HG03066 (cell line): Measurements from ENCODE around the gene IL17B.

Experiments
- ATAC-seq: cut with Tn5 transposase; IDR thresholded peaks from one replicate; pipeline ENCODE4 v1.9.1; 2021; ENCODE audit warnings: low read depth; ENCODE audit not compliant: unreplicated experiment

IL17B gene

GRCh38 chr5:149415066-149415967, 36.2 kb upstream of the IL17B start:
- ATAC-seq: no peak

- no peak for ATAC-seq
Observed at GRCh38 chr5:149414405-149415065, 35.4 kb upstream of the IL17B start.

GRCh38 chr5:149413477-149414210, 34.6 kb upstream of the IL17B start:
- no peak for ATAC-seq

- no peak for ATAC-seq
Observed at GRCh38 chr5:149412783-149413476, 33.8 kb upstream of the IL17B start.

- no peak for ATAC-seq
Observed at GRCh38 chr5:149411738-149412519, 32.8 kb upstream of the IL17B start.

GRCh38 chr5:149410721-149411432, 31.8 kb upstream of the IL17B start:
- ATAC-seq: no peak

- ATAC-seq: no peak
Observed at GRCh38 chr5:149410071-149410470, 31.0 kb upstream of the IL17B start.

- ATAC-seq: no peak
Observed at GRCh38 chr5:149409268-149409948, 30.3 kb upstream of the IL17B start.

- no peak for ATAC-seq
Observed at GRCh38 chr5:149408252-149409099, 29.4 kb upstream of the IL17B start.

GRCh38 chr5:149407323-149408251, 28.5 kb upstream of the IL17B start:
- ATAC-seq: no peak

GRCh38 chr5:149406979-149407306, 27.9 kb upstream of the IL17B start:
- no peak for ATAC-seq

GRCh38 chr5:149406203-149406978, 27.3 kb upstream of the IL17B start:
- ATAC-seq: no peak

- no peak for ATAC-seq
Observed at GRCh38 chr5:149405550-149406202, 26.6 kb upstream of the IL17B start.

GRCh38 chr5:149404746-149405549, 25.9 kb upstream of the IL17B start:
- no peak for ATAC-seq
